GM23338 (cell line): Measurements from ENCODE around the gene MAPK8IP3. TPM values are rescaled to one million over a fixed set of nuclear protein-coding genes. Genes with fewer than 3 reads are reported as not detected.

Experiments
- ATAC-seq: fragments of 200-7000 bp; cut with Tn5 transposase; 3 replicates; pipeline ENCODE4 v1.9.1; 2020
- DNase-seq: peaks from one replicate; pipeline ENCODE4 v3.0.0-alpha.2; 2015; ENCODE audit warnings: low spot score
- H2AFZ ChIP-seq: fragments of 200-600 bp; sonication (generic); 2 replicates; pipeline ENCODE4 v1.8.0; 2016; ENCODE audit warnings: antibody characterized with exemption, mild to moderate bottlenecking, moderate library complexity
- H3F3A ChIP-seq: fragments of 200-600 bp; sonication (generic); replicated peaks from 2 replicates; pipeline ENCODE4 v1.8.0; 2017; ENCODE audit warnings: antibody characterized with exemption, mixed run types, low read depth
- H3K27ac ChIP-seq: fragments of 200-600 bp; sonication (generic); 2 replicates; pipeline ENCODE4 v1.6.1; 2016; ENCODE audit warnings: low read depth
- H3K27me3 ChIP-seq: fragments of 200-600 bp; sonication (generic); 2 replicates; pipeline ENCODE4 v1.8.0; 2016; ENCODE audit warnings: mild to moderate bottlenecking, mixed run types, moderate library complexity; ENCODE audit not compliant: insufficient read depth
- H3K36me3 ChIP-seq: fragments of 200-600 bp; sonication (generic); 2 replicates; pipeline ENCODE4 v1.8.0; 2016; ENCODE audit warnings: mild to moderate bottlenecking; ENCODE audit not compliant: insufficient read depth
- H3K4me1 ChIP-seq: fragments of 200-600 bp; sonication (generic); 2 replicates; pipeline ENCODE4 v1.8.0; 2016; ENCODE audit warnings: mild to moderate bottlenecking, moderate library complexity; ENCODE audit not compliant: insufficient read depth
- H3K4me2 ChIP-seq: fragments of 200-600 bp; sonication (generic); 2 replicates; pipeline ENCODE4 v1.7.1; 2017; ENCODE audit warnings: mixed run types
- H3K4me3 ChIP-seq: fragments of 200-600 bp; sonication (generic); 2 replicates; pipeline ENCODE4 v1.6.1; 2016; ENCODE audit warnings: mixed run types
- H3K79me2 ChIP-seq: fragments of 200-600 bp; sonication (generic); replicated peaks from 2 replicates; pipeline ENCODE4 v1.8.0; 2017; ENCODE audit warnings: mild to moderate bottlenecking; ENCODE audit not compliant: insufficient read depth
- H3K9me2 ChIP-seq: fragments of 200-600 bp; sonication (generic); 2 replicates; pipeline ENCODE4 v1.8.0; 2017; ENCODE audit not compliant: insufficient read depth
- H4K20me1 ChIP-seq: fragments of 200-600 bp; sonication (generic); replicated peaks from 2 replicates; pipeline ENCODE4 v1.8.0; 2017; ENCODE audit warnings: mild to moderate bottlenecking; ENCODE audit not compliant: insufficient read depth
- H3K27ac Mint-ChIP-seq: 2 replicates; pipeline ENCODE4 v1.8.0; 2020; ENCODE audit warnings: inconsistent platforms, mild to moderate bottlenecking, moderate library complexity, mixed read lengths
- H3K27me3 Mint-ChIP-seq: 3 replicates; pipeline ENCODE4 v1.8.0; 2022; ENCODE audit warnings: low read depth, mild to moderate bottlenecking, moderate library complexity, mixed read lengths, inconsistent platforms; ENCODE audit not compliant: insufficient read depth, poor library complexity
- H3K36me3 Mint-ChIP-seq: 3 replicates; pipeline ENCODE4 v1.8.0; 2021; ENCODE audit warnings: low read depth, mild to moderate bottlenecking, inconsistent platforms, moderate library complexity, mixed read lengths
- H3K4me1 Mint-ChIP-seq: 3 replicates; pipeline ENCODE4 v1.8.0; 2020; ENCODE audit warnings: mild to moderate bottlenecking, inconsistent platforms, mixed read lengths
- H3K4me3 Mint-ChIP-seq: 3 replicates; pipeline ENCODE4 v1.8.0; 2021; ENCODE audit warnings: moderate library complexity, mild to moderate bottlenecking, inconsistent platforms, mixed read lengths
- H3K9me3 Mint-ChIP-seq: 3 replicates; pipeline ENCODE4 v1.8.0; 2020; ENCODE audit warnings: moderate library complexity, mild to moderate bottlenecking, inconsistent platforms, mixed read lengths
- CREB1 ChIP-seq: fragments of 250-450 bp; sonication (Bioruptor Pico); IDR thresholded peaks from 2 replicates; pipeline ENCODE4 v1.5.0; 2020; ENCODE audit warnings: low read depth, mild to moderate bottlenecking, moderate library complexity
- EZH2 ChIP-seq: fragments of 200-600 bp; sonication (generic); IDR thresholded peaks from one replicate; pipeline ENCODE4 v1.8.0; 2017; ENCODE audit warnings: antibody characterized with exemption, mild to moderate bottlenecking, low read depth; ENCODE audit not compliant: unreplicated experiment
- EZH2phosphoT487 ChIP-seq: fragments of 200-600 bp; sonication (generic); IDR thresholded peaks from one replicate; pipeline ENCODE4 v1.8.1; 2018; ENCODE audit warnings: antibody characterized with exemption; ENCODE audit not compliant: unreplicated experiment
- JUNB ChIP-seq: IDR thresholded peaks from one replicate; pipeline ENCODE4 v1.6.1; 2016; ENCODE audit warnings: antibody characterized with exemption; ENCODE audit not compliant: unreplicated experiment
- NANOG ChIP-seq: IDR thresholded peaks from 2 replicates; pipeline ENCODE4 v1.6.1; 2016; ENCODE audit warnings: antibody characterized with exemption, borderline replicate concordance
- POLR2AphosphoS5 ChIP-seq: IDR thresholded peaks from 2 replicates; pipeline ENCODE4 v1.6.1; 2016; ENCODE audit warnings: antibody characterized with exemption, low read depth
- STAT1 ChIP-seq: IDR thresholded peaks from one replicate; pipeline ENCODE4 v1.6.1; 2016; ENCODE audit warnings: antibody characterized with exemption; ENCODE audit not compliant: unreplicated experiment
- ZNF114 ChIP-seq: fragments of 250-450 bp; sonication (Bioruptor Pico); IDR thresholded peaks from 2 replicates; pipeline ENCODE4 v1.5.0; 2020; ENCODE audit warnings: mild to moderate bottlenecking, moderate library complexity
- ZNF331 ChIP-seq: fragments of 250-450 bp; sonication (Bioruptor Pico); IDR thresholded peaks from 2 replicates; pipeline ENCODE4 v1.5.0; 2020; ENCODE audit warnings: low read depth, mild to moderate bottlenecking, moderate library complexity
- polyA plus RNA-seq: library from polyadenylated mRNA; unstranded; fragments of >200 nt; fragmentation: Nextera tagmentation; extraction: Ambion mirVana; gene quantifications from 2 replicates; pipeline ENCODE4 v1.2.1, GENCODE V29; 2016
- total RNA-seq: library from RNA; depleted of rRNA; stranded (reverse); fragments of >200 nt; shearing (Covaris generic); gene quantifications from 2 replicates; pipeline ENCODE4 v1.2.3, GENCODE V29; 2014
- TF ChIP-seq, protein P1 (sequence below): fragments of 250-450 bp; sonication (Bioruptor Pico); IDR thresholded peaks from 2 replicates; pipeline ENCODE4 v1.5.0; 2020; ENCODE audit warnings: mild to moderate bottlenecking, moderate library complexity
- TF ChIP-seq, protein P2 (sequence below), 2 experiments: fragments of 200-600 bp in 1 of 2; sonication (generic) in 1 of 2; conservative IDR thresholded peaks; 2 replicates each; pipeline versions ENCODE4 v1.5.1 to v1.6.1; 2016 to 2017; ENCODE audit warnings: antibody characterized with exemption in 2 of 2, low read depth in 2 of 2, mild to moderate bottlenecking in 2 of 2, moderate library complexity in 1 of 2
- TF ChIP-seq, protein P3 (sequence below): IDR thresholded peaks from 2 replicates; pipeline ENCODE4 v1.6.1; 2016; ENCODE audit warnings: antibody characterized with exemption
- TF ChIP-seq, protein P4 (sequence below): IDR thresholded peaks from one replicate; pipeline ENCODE4 v1.6.1; 2018; ENCODE audit warnings: antibody characterized with exemption; ENCODE audit not compliant: unreplicated experiment

The MAPK8IP3 gene
- total and polyA plus RNA-seq, 2 experiments from 2014 or later, result 11.3 to 58.4 TPM

DNA sequence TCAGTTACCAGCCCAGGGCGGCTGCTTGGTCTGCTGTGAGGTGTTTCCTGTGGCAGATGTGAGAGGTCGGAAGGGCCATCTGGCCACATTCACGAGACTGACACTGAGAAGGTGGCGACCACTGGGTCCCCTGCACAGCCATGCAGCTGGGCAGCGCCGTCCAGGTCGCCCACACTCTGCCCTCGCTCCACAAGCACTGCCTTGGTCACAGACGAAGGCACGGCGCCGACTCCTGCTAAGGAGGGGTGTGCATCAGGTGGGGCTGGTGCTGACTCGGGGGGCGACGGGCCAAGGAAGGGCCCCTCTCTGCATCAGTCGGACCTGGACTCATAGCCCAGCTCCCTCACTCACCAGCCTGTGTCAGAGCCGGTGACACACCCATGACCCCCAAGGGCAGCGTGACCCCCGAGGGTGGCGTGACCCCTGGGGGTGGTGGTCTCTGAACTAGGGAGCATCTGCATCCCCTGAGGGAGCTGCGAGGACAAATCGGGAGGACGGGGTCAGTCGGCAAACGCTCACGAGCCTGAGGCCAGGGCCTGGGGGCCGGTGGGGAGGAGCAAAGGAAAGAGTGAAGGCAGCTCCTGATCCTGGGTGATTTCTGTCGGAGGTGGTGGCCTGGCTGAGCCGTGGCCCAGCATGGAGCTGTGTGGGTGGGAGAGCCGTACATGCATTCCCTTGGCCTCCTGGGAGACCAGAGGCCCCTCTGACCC lies 34.9 kb downstream of the MAPK8IP3 start:
- DNase-seq (no peak), ATAC-seq (no peak)
- Mint-ChIP-seq H3K4me3 (no peak overlapping the region), H3K4me1 (no peaks in the 10 kb centered on the region), H3K27me3 (peaks cover 6% of the 10 kb centered on the region), H3K36me3 (peaks cover 8% of the 10 kb centered on the region; the same call in 2 of the 3 replicates), H3K9me3 (peaks cover 3% of the 10 kb centered on the region; the same call in 2 of the 3 replicates), H3K27ac (no peak overlapping the region; the same call in 1 of the 2 replicates)
- no peaks in the 10 kb centered on the region for H3K79me2 ChIP-seq
- H3K36me3 ChIP-seq, result no peaks in the 10 kb centered on the region
- H3F3A ChIP-seq, result peaks cover 36% of the 10 kb centered on the region
- H3K27me3 ChIP-seq, result no peaks in the 10 kb centered on the region
- no peak overlapping the region for H2AFZ ChIP-seq
- no peak overlapping the region for H3K4me2 ChIP-seq
- no peaks in the 10 kb centered on the region for H3K4me1 ChIP-seq
- H4K20me1 ChIP-seq, result no peaks in the 10 kb centered on the region
- no peak overlapping the region for H3K4me3 ChIP-seq
- no peak overlapping the region for H3K27ac ChIP-seq
- TF ChIP-seq POLR2AphosphoS5, result no peak
- TF ChIP-seq, protein P1, sequence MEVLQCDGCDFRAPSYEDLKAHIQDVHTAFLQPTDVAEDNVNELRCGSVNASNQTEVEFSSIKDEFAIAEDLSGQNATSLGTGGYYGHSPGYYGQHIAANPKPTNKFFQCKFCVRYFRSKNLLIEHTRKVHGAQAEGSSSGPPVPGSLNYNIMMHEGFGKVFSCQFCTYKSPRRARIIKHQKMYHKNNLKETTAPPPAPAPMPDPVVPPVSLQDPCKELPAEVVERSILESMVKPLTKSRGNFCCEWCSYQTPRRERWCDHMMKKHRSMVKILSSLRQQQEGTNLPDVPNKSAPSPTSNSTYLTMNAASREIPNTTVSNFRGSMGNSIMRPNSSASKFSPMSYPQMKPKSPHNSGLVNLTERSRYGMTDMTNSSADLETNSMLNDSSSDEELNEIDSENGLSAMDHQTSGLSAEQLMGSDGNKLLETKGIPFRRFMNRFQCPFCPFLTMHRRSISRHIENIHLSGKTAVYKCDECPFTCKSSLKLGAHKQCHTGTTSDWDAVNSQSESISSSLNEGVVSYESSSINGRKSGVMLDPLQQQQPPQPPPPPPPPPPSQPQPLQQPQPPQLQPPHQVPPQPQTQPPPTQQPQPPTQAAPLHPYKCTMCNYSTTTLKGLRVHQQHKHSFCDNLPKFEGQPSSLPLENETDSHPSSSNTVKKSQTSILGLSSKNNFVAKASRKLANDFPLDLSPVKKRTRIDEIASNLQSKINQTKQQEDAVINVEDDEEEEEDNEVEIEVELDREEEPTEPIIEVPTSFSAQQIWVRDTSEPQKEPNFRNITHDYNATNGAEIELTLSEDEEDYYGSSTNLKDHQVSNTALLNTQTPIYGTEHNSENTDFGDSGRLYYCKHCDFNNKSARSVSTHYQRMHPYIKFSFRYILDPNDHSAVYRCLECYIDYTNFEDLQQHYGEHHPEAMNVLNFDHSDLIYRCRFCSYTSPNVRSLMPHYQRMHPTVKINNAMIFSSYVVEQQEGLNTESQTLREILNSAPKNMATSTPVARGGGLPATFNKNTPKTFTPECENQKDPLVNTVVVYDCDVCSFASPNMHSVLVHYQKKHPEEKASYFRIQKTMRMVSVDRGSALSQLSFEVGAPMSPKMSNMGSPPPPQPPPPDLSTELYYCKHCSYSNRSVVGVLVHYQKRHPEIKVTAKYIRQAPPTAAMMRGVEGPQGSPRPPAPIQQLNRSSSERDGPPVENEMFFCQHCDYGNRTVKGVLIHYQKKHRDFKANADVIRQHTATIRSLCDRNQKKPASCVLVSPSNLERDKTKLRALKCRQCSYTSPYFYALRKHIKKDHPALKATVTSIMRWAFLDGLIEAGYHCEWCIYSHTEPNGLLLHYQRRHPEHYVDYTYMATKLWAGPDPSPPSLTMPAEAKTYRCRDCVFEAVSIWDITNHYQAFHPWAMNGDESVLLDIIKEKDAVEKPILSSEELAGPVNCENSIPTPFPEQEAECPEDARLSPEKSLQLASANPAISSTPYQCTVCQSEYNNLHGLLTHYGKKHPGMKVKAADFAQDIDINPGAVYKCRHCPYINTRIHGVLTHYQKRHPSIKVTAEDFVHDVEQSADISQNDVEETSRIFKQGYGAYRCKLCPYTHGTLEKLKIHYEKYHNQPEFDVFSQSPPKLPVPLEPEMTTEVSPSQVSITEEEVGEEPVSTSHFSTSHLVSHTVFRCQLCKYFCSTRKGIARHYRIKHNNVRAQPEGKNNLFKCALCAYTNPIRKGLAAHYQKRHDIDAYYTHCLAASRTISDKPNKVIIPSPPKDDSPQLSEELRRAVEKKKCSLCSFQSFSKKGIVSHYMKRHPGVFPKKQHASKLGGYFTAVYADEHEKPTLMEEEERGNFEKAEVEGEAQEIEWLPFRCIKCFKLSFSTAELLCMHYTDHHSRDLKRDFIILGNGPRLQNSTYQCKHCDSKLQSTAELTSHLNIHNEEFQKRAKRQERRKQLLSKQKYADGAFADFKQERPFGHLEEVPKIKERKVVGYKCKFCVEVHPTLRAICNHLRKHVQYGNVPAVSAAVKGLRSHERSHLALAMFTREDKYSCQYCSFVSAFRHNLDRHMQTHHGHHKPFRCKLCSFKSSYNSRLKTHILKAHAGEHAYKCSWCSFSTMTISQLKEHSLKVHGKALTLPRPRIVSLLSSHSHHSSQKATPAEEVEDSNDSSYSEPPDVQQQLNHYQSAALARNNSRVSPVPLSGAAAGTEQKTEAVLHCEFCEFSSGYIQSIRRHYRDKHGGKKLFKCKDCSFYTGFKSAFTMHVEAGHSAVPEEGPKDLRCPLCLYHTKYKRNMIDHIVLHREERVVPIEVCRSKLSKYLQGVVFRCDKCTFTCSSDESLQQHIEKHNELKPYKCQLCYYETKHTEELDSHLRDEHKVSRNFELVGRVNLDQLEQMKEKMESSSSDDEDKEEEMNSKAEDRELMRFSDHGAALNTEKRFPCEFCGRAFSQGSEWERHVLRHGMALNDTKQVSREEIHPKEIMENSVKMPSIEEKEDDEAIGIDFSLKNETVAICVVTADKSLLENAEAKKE (CRISPR knock-in tag), result no peak
- TF ChIP-seq NANOG, result no peak
- TF ChIP-seq, protein P2, sequence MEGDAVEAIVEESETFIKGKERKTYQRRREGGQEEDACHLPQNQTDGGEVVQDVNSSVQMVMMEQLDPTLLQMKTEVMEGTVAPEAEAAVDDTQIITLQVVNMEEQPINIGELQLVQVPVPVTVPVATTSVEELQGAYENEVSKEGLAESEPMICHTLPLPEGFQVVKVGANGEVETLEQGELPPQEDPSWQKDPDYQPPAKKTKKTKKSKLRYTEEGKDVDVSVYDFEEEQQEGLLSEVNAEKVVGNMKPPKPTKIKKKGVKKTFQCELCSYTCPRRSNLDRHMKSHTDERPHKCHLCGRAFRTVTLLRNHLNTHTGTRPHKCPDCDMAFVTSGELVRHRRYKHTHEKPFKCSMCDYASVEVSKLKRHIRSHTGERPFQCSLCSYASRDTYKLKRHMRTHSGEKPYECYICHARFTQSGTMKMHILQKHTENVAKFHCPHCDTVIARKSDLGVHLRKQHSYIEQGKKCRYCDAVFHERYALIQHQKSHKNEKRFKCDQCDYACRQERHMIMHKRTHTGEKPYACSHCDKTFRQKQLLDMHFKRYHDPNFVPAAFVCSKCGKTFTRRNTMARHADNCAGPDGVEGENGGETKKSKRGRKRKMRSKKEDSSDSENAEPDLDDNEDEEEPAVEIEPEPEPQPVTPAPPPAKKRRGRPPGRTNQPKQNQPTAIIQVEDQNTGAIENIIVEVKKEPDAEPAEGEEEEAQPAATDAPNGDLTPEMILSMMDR (conservative IDR thresholded peaks at IDR 0.05; ENCODE audit: low read depth in 2 of 2), result no peak
- TF ChIP-seq STAT1, result no peak
- TF ChIP-seq ZNF331, result no peak
- TF ChIP-seq, protein P3, sequence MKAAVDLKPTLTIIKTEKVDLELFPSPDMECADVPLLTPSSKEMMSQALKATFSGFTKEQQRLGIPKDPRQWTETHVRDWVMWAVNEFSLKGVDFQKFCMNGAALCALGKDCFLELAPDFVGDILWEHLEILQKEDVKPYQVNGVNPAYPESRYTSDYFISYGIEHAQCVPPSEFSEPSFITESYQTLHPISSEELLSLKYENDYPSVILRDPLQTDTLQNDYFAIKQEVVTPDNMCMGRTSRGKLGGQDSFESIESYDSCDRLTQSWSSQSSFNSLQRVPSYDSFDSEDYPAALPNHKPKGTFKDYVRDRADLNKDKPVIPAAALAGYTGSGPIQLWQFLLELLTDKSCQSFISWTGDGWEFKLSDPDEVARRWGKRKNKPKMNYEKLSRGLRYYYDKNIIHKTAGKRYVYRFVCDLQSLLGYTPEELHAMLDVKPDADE, result no peak
- TF ChIP-seq EZH2phosphoT487, result no peak
- TF ChIP-seq EZH2, result no peak
- TF ChIP-seq ZNF114 (CRISPR knock-in tag), result no peak
- TF ChIP-seq, protein P4, sequence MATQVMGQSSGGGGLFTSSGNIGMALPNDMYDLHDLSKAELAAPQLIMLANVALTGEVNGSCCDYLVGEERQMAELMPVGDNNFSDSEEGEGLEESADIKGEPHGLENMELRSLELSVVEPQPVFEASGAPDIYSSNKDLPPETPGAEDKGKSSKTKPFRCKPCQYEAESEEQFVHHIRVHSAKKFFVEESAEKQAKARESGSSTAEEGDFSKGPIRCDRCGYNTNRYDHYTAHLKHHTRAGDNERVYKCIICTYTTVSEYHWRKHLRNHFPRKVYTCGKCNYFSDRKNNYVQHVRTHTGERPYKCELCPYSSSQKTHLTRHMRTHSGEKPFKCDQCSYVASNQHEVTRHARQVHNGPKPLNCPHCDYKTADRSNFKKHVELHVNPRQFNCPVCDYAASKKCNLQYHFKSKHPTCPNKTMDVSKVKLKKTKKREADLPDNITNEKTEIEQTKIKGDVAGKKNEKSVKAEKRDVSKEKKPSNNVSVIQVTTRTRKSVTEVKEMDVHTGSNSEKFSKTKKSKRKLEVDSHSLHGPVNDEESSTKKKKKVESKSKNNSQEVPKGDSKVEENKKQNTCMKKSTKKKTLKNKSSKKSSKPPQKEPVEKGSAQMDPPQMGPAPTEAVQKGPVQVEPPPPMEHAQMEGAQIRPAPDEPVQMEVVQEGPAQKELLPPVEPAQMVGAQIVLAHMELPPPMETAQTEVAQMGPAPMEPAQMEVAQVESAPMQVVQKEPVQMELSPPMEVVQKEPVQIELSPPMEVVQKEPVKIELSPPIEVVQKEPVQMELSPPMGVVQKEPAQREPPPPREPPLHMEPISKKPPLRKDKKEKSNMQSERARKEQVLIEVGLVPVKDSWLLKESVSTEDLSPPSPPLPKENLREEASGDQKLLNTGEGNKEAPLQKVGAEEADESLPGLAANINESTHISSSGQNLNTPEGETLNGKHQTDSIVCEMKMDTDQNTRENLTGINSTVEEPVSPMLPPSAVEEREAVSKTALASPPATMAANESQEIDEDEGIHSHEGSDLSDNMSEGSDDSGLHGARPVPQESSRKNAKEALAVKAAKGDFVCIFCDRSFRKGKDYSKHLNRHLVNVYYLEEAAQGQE, result no peak
- no peak for TF ChIP-seq JUNB
- no peak for TF ChIP-seq CREB1 (CRISPR knock-in tag)
- no peaks in the 10 kb centered on the region for H3K9me2 ChIP-seq
